GM12878 (cell line): ENCODE measurements around the gene INSYN2B. TPM values are rescaled to one million over a fixed set of nuclear protein-coding genes. Genes with fewer than 3 reads are reported as not detected.

Experiments
- ATAC-seq: fragments of 200-7000 bp; cut with Tn5 transposase; 3 replicates; pipeline ENCODE4 v1.9.1; 2020; ENCODE audit warnings: mild to moderate bottlenecking, moderate library complexity
- BruUV-seq: library from RNA; stranded (reverse); fragments of 400-500 nt; replicated peaks from 2 replicates; lab custom pipeline; 2021; lab: Mats Ljungman, UMichigan
- CTCF ChIA-PET: fragments of 300-600 bp; sonication (Branson Sonifier 250); formaldehyde crosslinking; extraction: SDS; loops from one replicate; lab custom pipeline; 2021; ENCODE audit warnings: inconsistent platforms; lab: Yijun Ruan, JAX
- POLR2A ChIA-PET: fragments of 350-600 bp; formaldehyde crosslinking; extraction: SDS; loops from one replicate; lab custom pipeline; 2021; ENCODE audit warnings: inconsistent platforms; lab: Charles Lee
- RAD21 ChIA-PET: fragments of 300-600 bp; sonication (Branson Sonifier 250); formaldehyde crosslinking; loops from one replicate; lab custom pipeline; 2023; ENCODE audit warnings: antibody characterized with exemption; ENCODE audit not compliant: unreplicated experiment; lab: Charles Lee
- SMC1A ChIA-PET: fragments of 300-600 bp; sonication (Branson Sonifier 250); formaldehyde crosslinking; loops from one replicate; lab custom pipeline; 2023; ENCODE audit not compliant: unreplicated experiment, uncharacterized antibody; lab: Charles Lee
- DNase-seq: peaks from one replicate; pipeline ENCODE4 v3.0.0-alpha.2; 2011; ENCODE audit warnings: low read depth, low spot score
- FAIRE-seq: peaks from 3 replicates; lab custom pipeline; 2011; peaks lifted over from hg19 to GRCh38; lab: Jason Lieb, UNC
- H2AFZ ChIP-seq: 2 replicates; pipeline ENCODE4 v1.6.0; 2011; ENCODE audit warnings: low read depth, low read length, control low read depth; ENCODE audit not compliant: control insufficient read depth
- H3K27ac ChIP-seq: 2 replicates; pipeline ENCODE4 v1.5.1; 2011; ENCODE audit warnings: control low read depth; ENCODE audit not compliant: control insufficient read depth, insufficient read depth
- H3K27me3 ChIP-seq, 2 experiments: replicated peaks in 1 of 2; 2 replicates each; pipeline versions ENCODE4 v1.6.0 to v1.6.1; 2011; ENCODE audit warnings: low read length in 1 of 2; ENCODE audit not compliant: control insufficient read depth in 2 of 2, insufficient read depth in 2 of 2
- H3K36me3 ChIP-seq, 2 experiments: 2 replicates each; pipeline ENCODE4 v1.5.1; 2011; ENCODE audit warnings: low read length in 1 of 2; ENCODE audit not compliant: control insufficient read depth in 2 of 2, insufficient read depth in 2 of 2
- H3K4me1 ChIP-seq: 2 replicates; pipeline ENCODE4 v1.6.1; 2011; ENCODE audit warnings: mild to moderate bottlenecking, low read length, moderate library complexity, mixed read lengths; ENCODE audit not compliant: control insufficient read depth, insufficient read depth
- H3K4me2 ChIP-seq: 2 replicates; pipeline ENCODE4 v1.6.0; 2011; ENCODE audit warnings: control low read depth; ENCODE audit not compliant: control insufficient read depth, insufficient read depth
- H3K4me3 ChIP-seq: fragments of 200-600 bp; sonication (generic); 2 replicates; pipeline ENCODE4 v1.5.1; 2016
- H3K79me2 ChIP-seq: 2 replicates; pipeline ENCODE4 v1.6.0; 2011; ENCODE audit warnings: low read length; ENCODE audit not compliant: control insufficient read depth, insufficient read depth
- H3K9ac ChIP-seq: 2 replicates; pipeline ENCODE4 v1.8.0; 2011; ENCODE audit warnings: low read length, control low read depth, mixed read lengths; ENCODE audit not compliant: control insufficient read depth, insufficient read depth
- H3K9me3 ChIP-seq: replicated peaks from 3 replicates; pipeline ENCODE4 v1.5.1; 2011; ENCODE audit warnings: mild to moderate bottlenecking, low read length; ENCODE audit not compliant: control insufficient read depth, insufficient read depth
- H4K20me1 ChIP-seq: 2 replicates; pipeline ENCODE4 v1.6.0; 2011; ENCODE audit not compliant: control insufficient read depth, insufficient read depth
- BACH1 ChIP-seq: fragments of 450-650 bp; IDR thresholded peaks from 2 replicates; pipeline ENCODE4 v1.6.1; 2017; ENCODE audit warnings: mild to moderate bottlenecking, borderline replicate concordance
- CBX3 ChIP-seq: fragments of 200-600 bp; sonication (generic); IDR thresholded peaks from 2 replicates; pipeline ENCODE4 v1.6.1; 2016; ENCODE audit warnings: low read depth, borderline replicate concordance
- CBX5 ChIP-seq: sonication (generic); IDR thresholded peaks from 2 replicates; pipeline ENCODE4 v1.6.1; 2016; ENCODE audit warnings: low read depth, moderate library complexity, mild to moderate bottlenecking, inconsistent platforms
- IKZF2 ChIP-seq, 2 experiments: fragments of 450-650 bp; IDR thresholded peaks; 2 replicates each; pipeline ENCODE4 v1.6.1; 2017; ENCODE audit warnings: mild to moderate bottlenecking in 2 of 2, moderate library complexity in 2 of 2
- KLF5 ChIP-seq: fragments of 450-650 bp; IDR thresholded peaks from 2 replicates; pipeline ENCODE4 v1.6.1; 2014; ENCODE audit warnings: mild to moderate bottlenecking; ENCODE audit not compliant: partially characterized antibody
- MEF2B ChIP-seq: fragments of 450-650 bp; IDR thresholded peaks from 2 replicates; pipeline ENCODE4 v1.6.1; 2018; ENCODE audit warnings: mild to moderate bottlenecking, moderate library complexity; ENCODE audit not compliant: partially characterized antibody, poor library complexity, severe bottlenecking
- NBN ChIP-seq: fragments of 450-650 bp; IDR thresholded peaks from 2 replicates; pipeline ENCODE4 v1.6.1; 2016
- NFYB ChIP-seq: IDR thresholded peaks from 2 replicates; pipeline ENCODE4 v1.6.1; 2011; ENCODE audit warnings: low read depth, mild to moderate bottlenecking, low read length, improper control_type of control experiment, moderate library complexity; ENCODE audit not compliant: insufficient read depth
- RAD51 ChIP-seq: fragments of 450-650 bp; IDR thresholded peaks from 2 replicates; pipeline ENCODE4 v1.6.1; 2016; ENCODE audit warnings: moderate library complexity, mild to moderate bottlenecking, inconsistent platforms
- RCOR1 ChIP-seq: conservative IDR thresholded peaks from 2 replicates; pipeline ENCODE4 v1.6.1; 2012; ENCODE audit warnings: low read depth, low read length, improper control_type of control experiment
- SIN3A ChIP-seq: IDR thresholded peaks from 2 replicates; pipeline ENCODE4 v1.6.1; 2012; ENCODE audit warnings: low read depth, low read length, improper control_type of control experiment
- YBX1 ChIP-seq: fragments of 450-650 bp; IDR thresholded peaks from 2 replicates; pipeline ENCODE4 v1.6.1; 2016; ENCODE audit warnings: antibody characterized with exemption
- WGBS: methylation state at CpG from one replicate; pipeline ENCODE4 v1.1.6; 2016; ENCODE audit warnings: low lambda C conversion rate; ENCODE audit not compliant: insufficient replicate concordance, insufficient coverage; ENCODE audit errors: missing lambda C conversion rate; 5-methylcytosine and 5-hydroxymethylcytosine counted together
- in situ Hi-C: fragments of 300-500 bp; cut with MboI; formaldehyde crosslinking; loops from 9 replicates; pipeline ENCODE4 v1.14.3; 2018; ENCODE audit warnings: mixed read lengths
- intact Hi-C: fragments of 100-400 bp; cut with micrococcal nuclease; formaldehyde crosslinking; loops from one replicate; pipeline ENCODE4 v1.14.2; 2022; ENCODE audit not compliant: unreplicated experiment
- polyA plus RNA-seq, 11 experiments: library from polyadenylated mRNA; depleted of rRNA in 4 of 11; unstranded in 6 of 11; stranded (reverse) in 5 of 11; fragments of >200 nt; fragmentation: Nextera tagmentation in 4 of 11; fragmentation: Illumina TruSeq in 1 of 11; extraction: Ambion mirVana in 4 of 11; extraction: Trizol in 1 of 11; gene quantifications; 1 replicate in 1 of 11; 2 replicates in 10 of 11; pipeline versions ENCODE4 v1.2.1 to v1.2.3, GENCODE V29; 2011 to 2016; ENCODE audit warnings: inconsistent platforms in 2 of 11, missing spikeins in 2 of 11, low read depth in 1 of 11
- total RNA-seq, 4 experiments: library from RNA; depleted of rRNA in 3 of 4; stranded (reverse); fragments of >200 nt in 3 of 4; fragmentation: Illumina TruSeq in 1 of 4; extraction: Trizol in 1 of 4; gene quantifications; 2 replicates each; pipeline versions ENCODE4 v1.2.1 to v1.2.3, GENCODE V29; 2013 to 2021
- TF ChIP-seq, protein P1 (sequence below): IDR thresholded peaks from 2 replicates; pipeline ENCODE4 v1.6.1; 2012; ENCODE audit warnings: low read depth, low read length, improper control_type of control experiment
- TF ChIP-seq, protein P2 (sequence below): fragments of 450-650 bp; IDR thresholded peaks from 2 replicates; pipeline ENCODE4 v1.6.1; 2017; ENCODE audit warnings: mild to moderate bottlenecking, low read depth, inconsistent platforms; ENCODE audit not compliant: poor library complexity, severe bottlenecking

The INSYN2B gene
- total and polyA plus RNA-seq, 10 of the 15 experiments (the other 5 are each of a cell fraction or from before 2014, with no cell fraction given): 0.05 to 0.27 (median 0.13) TPM; not detected in 7

DNA sequence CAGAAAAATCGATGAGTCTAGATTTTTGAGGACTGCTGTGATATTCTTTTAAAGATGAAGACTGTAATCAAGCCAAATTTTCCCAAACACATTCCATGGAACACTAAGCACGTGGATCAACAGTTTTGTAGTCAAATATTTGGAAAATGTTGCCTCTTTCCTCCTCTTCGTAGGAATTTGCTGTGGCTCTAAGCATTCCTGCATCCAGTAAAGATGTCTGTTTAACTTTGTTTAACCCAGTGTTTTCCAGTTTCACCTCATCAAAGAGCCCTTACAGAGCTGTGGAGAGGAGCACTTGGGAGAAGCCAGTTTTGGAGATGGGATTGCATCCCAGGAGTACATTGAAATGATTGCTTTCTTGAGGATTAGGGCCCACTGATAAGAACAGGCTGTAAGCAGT, 58.9 kb downstream of the INSYN2B start:
- no peak overlapping the region for H3K27ac ChIP-seq
- no peak overlapping the region for H3K4me2 ChIP-seq
- H2AFZ ChIP-seq: no peak overlapping the region
- 95% methylated on average over 3 of the region's 3 CpGs for WGBS
- in situ Hi-C loops (no loop called here), intact Hi-C loops (no loop called here)
- TF ChIP-seq YBX1 (no peak), NFYB (no peak), NBN (no peak), CBX5 (no peak), RCOR1 (no peak), CBX3 (no peak), RAD51 (no peak), SIN3A (no peak), BACH1 (no peak), KLF5 (no peak), MEF2B (no peak), IKZF2 (IDR thresholded peaks at IDR 0.05) (no peak)
- TF ChIP-seq, protein P1, sequence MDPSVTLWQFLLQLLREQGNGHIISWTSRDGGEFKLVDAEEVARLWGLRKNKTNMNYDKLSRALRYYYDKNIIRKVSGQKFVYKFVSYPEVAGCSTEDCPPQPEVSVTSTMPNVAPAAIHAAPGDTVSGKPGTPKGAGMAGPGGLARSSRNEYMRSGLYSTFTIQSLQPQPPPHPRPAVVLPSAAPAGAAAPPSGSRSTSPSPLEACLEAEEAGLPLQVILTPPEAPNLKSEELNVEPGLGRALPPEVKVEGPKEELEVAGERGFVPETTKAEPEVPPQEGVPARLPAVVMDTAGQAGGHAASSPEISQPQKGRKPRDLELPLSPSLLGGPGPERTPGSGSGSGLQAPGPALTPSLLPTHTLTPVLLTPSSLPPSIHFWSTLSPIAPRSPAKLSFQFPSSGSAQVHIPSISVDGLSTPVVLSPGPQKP: no peak
- TF ChIP-seq, protein P2, sequence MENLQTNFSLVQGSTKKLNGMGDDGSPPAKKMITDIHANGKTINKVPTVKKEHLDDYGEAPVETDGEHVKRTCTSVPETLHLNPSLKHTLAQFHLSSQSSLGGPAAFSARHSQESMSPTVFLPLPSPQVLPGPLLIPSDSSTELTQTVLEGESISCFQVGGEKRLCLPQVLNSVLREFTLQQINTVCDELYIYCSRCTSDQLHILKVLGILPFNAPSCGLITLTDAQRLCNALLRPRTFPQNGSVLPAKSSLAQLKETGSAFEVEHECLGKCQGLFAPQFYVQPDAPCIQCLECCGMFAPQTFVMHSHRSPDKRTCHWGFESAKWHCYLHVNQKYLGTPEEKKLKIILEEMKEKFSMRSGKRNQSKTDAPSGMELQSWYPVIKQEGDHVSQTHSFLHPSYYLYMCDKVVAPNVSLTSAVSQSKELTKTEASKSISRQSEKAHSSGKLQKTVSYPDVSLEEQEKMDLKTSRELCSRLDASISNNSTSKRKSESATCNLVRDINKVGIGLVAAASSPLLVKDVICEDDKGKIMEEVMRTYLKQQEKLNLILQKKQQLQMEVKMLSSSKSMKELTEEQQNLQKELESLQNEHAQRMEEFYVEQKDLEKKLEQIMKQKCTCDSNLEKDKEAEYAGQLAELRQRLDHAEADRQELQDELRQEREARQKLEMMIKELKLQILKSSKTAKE: no peak
- no peaks in the 10 kb centered on the region for H4K20me1 ChIP-seq
- ChIA-PET POLR2A (no interaction called here), SMC1A (interaction anchor here (1.5 kb wide), 1 partner anchor 8 kb away, joined by 6 read pairs; no protein-coding TSS in a partner anchor), RAD21 (interaction anchor here (1.6 kb wide), 1 partner anchor 221 kb away, joined by 3 read pairs; no protein-coding TSS in a partner anchor), CTCF (interaction anchor here (1.2 kb wide), 2 partner anchors 8 to 14 kb away, joined by 3 read pairs; no protein-coding TSS in a partner anchor)
- ATAC-seq (no peak), FAIRE-seq (no peak), DNase-seq (no peak)
- peaks cover 5% of the 10 kb centered on the region; the same call in 1 of the 2 replicates for H3K4me1 ChIP-seq
- BruUV-seq: no TSS peak
- H3K79me2 ChIP-seq: no peaks in the 10 kb centered on the region; the same call in 1 of the 2 replicates
- H3K4me3 ChIP-seq: no peak overlapping the region
- no peaks in the 10 kb centered on the region for H3K9me3 ChIP-seq
- no peak overlapping the region for H3K9ac ChIP-seq
- peaks cover 2% of the 10 kb centered on the region in 2 experiments; a peak in 3 of 4 replicates for H3K36me3 ChIP-seq
- H3K27me3 ChIP-seq: no peaks in the 10 kb centered on the region
